IMR-90 (cell line): Measurements from ENCODE around the gene PLEK2. TPM values are rescaled to one million over a fixed set of nuclear protein-coding genes. Genes with fewer than 3 reads are reported as not detected.

Experiments used
- ATAC-seq: fragments of 200-7000 bp; cut with Tn5 transposase; 2 replicates; pipeline ENCODE4 v1.9.1; 2020; ENCODE audit warnings: low read depth, mild to moderate bottlenecking, moderate library complexity
- BruUV-seq: library from RNA; stranded (reverse); fragments of 400-500 nt; replicated peaks from 2 replicates; lab custom pipeline; 2021; lab: Mats Ljungman, UMichigan
- CTCF ChIA-PET: fragments of 300-600 bp; formaldehyde crosslinking; extraction: SDS; loops from one replicate; lab custom pipeline; 2021; ENCODE audit warnings: antibody characterized with exemption; lab: Yijun Ruan, JAX
- POLR2A ChIA-PET: fragments of 300-600 bp; sonication (Branson Sonifier 250); formaldehyde crosslinking; loops from one replicate; lab custom pipeline; 2022; ENCODE audit warnings: antibody characterized with exemption; ENCODE audit not compliant: unreplicated experiment; lab: Charles Lee
- DNase-seq: peaks from one replicate; pipeline ENCODE4 v3.0.0; 2013
- H2AFZ ChIP-seq: replicated peaks from 2 replicates; pipeline ENCODE3; 2013; ENCODE audit warnings: low read length, mild to moderate bottlenecking; ENCODE audit not compliant: poor library complexity
- H2AK5ac ChIP-seq: 2 replicates; pipeline ENCODE4 v1.6.1; 2013; ENCODE audit warnings: low read depth, low read length, inconsistent platforms
- H2AK9ac ChIP-seq: replicated peaks from 2 replicates; pipeline ENCODE3; 2013; ENCODE audit warnings: mild to moderate bottlenecking, low read depth, low read length, moderate library complexity; ENCODE audit not compliant: poor library complexity
- H2BK120ac ChIP-seq: 2 replicates; pipeline ENCODE4 v1.6.1; 2013; ENCODE audit warnings: low read depth, low read length, inconsistent platforms
- H2BK15ac ChIP-seq: 3 replicates; pipeline ENCODE4 v1.6.1; 2013; ENCODE audit warnings: low read depth, low read length, inconsistent platforms
- H2BK20ac ChIP-seq: 2 replicates; pipeline ENCODE4 v1.6.1; 2013; ENCODE audit warnings: low read depth, mild to moderate bottlenecking, inconsistent platforms, low read length, moderate library complexity
- H2BK5ac ChIP-seq: 2 replicates; pipeline ENCODE4 v1.6.1; 2013; ENCODE audit warnings: mild to moderate bottlenecking, low read depth, low read length, inconsistent platforms; ENCODE audit not compliant: poor library complexity, severe bottlenecking
- H3K14ac ChIP-seq: replicated peaks from 2 replicates; pipeline ENCODE4 v1.6.1; 2013; ENCODE audit warnings: low read depth, low read length, inconsistent platforms
- H3K18ac ChIP-seq: 2 replicates; pipeline ENCODE4 v1.6.1; 2013; ENCODE audit warnings: low read depth, low read length, control low read depth
- H3K23ac ChIP-seq: 2 replicates; pipeline ENCODE4 v1.6.1; 2013; ENCODE audit warnings: low read depth, low read length, inconsistent platforms
- H3K27ac ChIP-seq: 2 replicates; pipeline ENCODE4 v1.5.1; 2013; ENCODE audit warnings: mild to moderate bottlenecking, control low read depth, low read length; ENCODE audit not compliant: insufficient read depth
- H3K27me3 ChIP-seq: 2 replicates; pipeline ENCODE4 v1.6.1; 2013; ENCODE audit warnings: low read length; ENCODE audit not compliant: control insufficient read depth, insufficient read depth
- H3K36me3 ChIP-seq: 2 replicates; pipeline ENCODE4 v1.6.1; 2013; ENCODE audit warnings: low read length, mixed read lengths; ENCODE audit not compliant: control insufficient read depth, insufficient read depth
- H3K4ac ChIP-seq: 2 replicates; pipeline ENCODE4 v1.6.1; 2013; ENCODE audit warnings: low read depth, low read length, inconsistent platforms
- H3K4me1 ChIP-seq: 2 replicates; pipeline ENCODE4 v1.6.1; 2013; ENCODE audit warnings: low read length, mixed read lengths; ENCODE audit not compliant: control insufficient read depth, insufficient read depth
- H3K4me2 ChIP-seq: 2 replicates; pipeline ENCODE4 v1.6.1; 2013; ENCODE audit warnings: low read depth, mild to moderate bottlenecking, control low read depth, low read length, moderate library complexity
- H3K4me3 ChIP-seq: 2 replicates; pipeline ENCODE4 v1.5.1; 2013; ENCODE audit warnings: low read depth, mild to moderate bottlenecking, control low read depth, low read length, moderate library complexity; ENCODE audit not compliant: insufficient read depth
- H3K56ac ChIP-seq: 2 replicates; pipeline ENCODE4 v1.6.1; 2013; ENCODE audit warnings: low read length, inconsistent platforms; ENCODE audit not compliant: insufficient read depth; ENCODE audit errors: extremely low read depth
- H3K79me1 ChIP-seq, 2 experiments: 2 replicates each; pipeline ENCODE4 v1.6.1; 2013; ENCODE audit warnings: low read length in 2 of 2, inconsistent platforms in 1 of 2, low read depth in 1 of 2
- H3K9ac ChIP-seq: 2 replicates; pipeline ENCODE4 v1.6.1; 2013; ENCODE audit warnings: low read depth, low read length, control low read depth
- H3K9me1 ChIP-seq: 2 replicates; pipeline ENCODE4 v1.6.1; 2013; ENCODE audit warnings: low read length, inconsistent platforms; ENCODE audit not compliant: insufficient read depth
- H3K9me3 ChIP-seq: 2 replicates; pipeline ENCODE4 v1.6.1; 2013; ENCODE audit warnings: low read length; ENCODE audit not compliant: control insufficient read depth, insufficient read depth
- H4K20me1 ChIP-seq: 2 replicates; pipeline ENCODE4 v1.6.1; 2013; ENCODE audit warnings: low read length, inconsistent platforms; ENCODE audit not compliant: insufficient read depth
- H4K5ac ChIP-seq: 2 replicates; pipeline ENCODE4 v1.6.1; 2013; ENCODE audit warnings: mild to moderate bottlenecking, low read depth, low read length, control low read depth
- H4K8ac ChIP-seq, 2 experiments: 2 replicates each; pipeline ENCODE4 v1.6.1; 2013; ENCODE audit warnings: low read depth in 2 of 2, low read length in 2 of 2, control low read depth in 1 of 2, inconsistent platforms in 1 of 2
- H4K91ac ChIP-seq: 2 replicates; pipeline ENCODE4 v1.6.1; 2013; ENCODE audit warnings: low read depth, low read length, inconsistent platforms; ENCODE audit not compliant: insufficient read depth
- CEBPB ChIP-seq: IDR thresholded peaks from 2 replicates; pipeline ENCODE4 v1.6.1; 2012; ENCODE audit warnings: low read depth, low read length, improper control_type of control experiment
- MAZ ChIP-seq: IDR thresholded peaks from 2 replicates; pipeline ENCODE4 v1.6.1; 2012; ENCODE audit warnings: low read depth, mild to moderate bottlenecking, low read length, improper control_type of control experiment, moderate library complexity, borderline replicate concordance
- POLR2A ChIP-seq: IDR thresholded peaks from 2 replicates; pipeline ENCODE4 v1.6.1; 2012; ENCODE audit warnings: mild to moderate bottlenecking, low read depth, low read length
- RFX5 ChIP-seq: IDR thresholded peaks from 2 replicates; pipeline ENCODE4 v1.8.0; 2012; ENCODE audit warnings: low read depth, mild to moderate bottlenecking, low read length, moderate library complexity
- USF2 ChIP-seq: fragments of 150-350 bp; IDR thresholded peaks from 2 replicates; pipeline ENCODE4 v1.6.1; 2017; ENCODE audit warnings: mild to moderate bottlenecking, antibody characterized with exemption, low read length, low read depth
- WGBS, 2 experiments: methylation state at CpG; one replicate each; pipeline versions ENCODE4 v1.1.5 to v1.1.7; 2013; ENCODE audit warnings: missing lambda C conversion rate in 2 of 2; ENCODE audit not compliant: insufficient read length in 1 of 2; ENCODE audit errors: extremely low coverage in 2 of 2; 5-methylcytosine and 5-hydroxymethylcytosine counted together
- dilution Hi-C: fragments of 300-500 bp; cut with HindIII; formaldehyde crosslinking; loops from one replicate; pipeline ENCODE4 v1.14.3; 2018; ENCODE audit warnings: low sequenced_read_pairs; ENCODE audit not compliant: unreplicated experiment
- in situ Hi-C: fragments of 300-500 bp; cut with MboI; formaldehyde crosslinking; loops from 3 replicates; pipeline ENCODE4 v1.14.3; 2019; ENCODE audit warnings: low sequenced_read_pairs, inconsistent platforms, mixed read lengths
- intact Hi-C: fragments of 100-400 bp; cut with micrococcal nuclease; formaldehyde crosslinking; loops from 2 replicates; pipeline ENCODE4 v1.10.0; 2022
- polyA plus RNA-seq, 3 experiments: library from polyadenylated mRNA; depleted of rRNA; stranded (reverse); fragments of >200 nt; gene quantifications; 2 replicates each; pipeline ENCODE4 v1.2.3, GENCODE V29; 2012; ENCODE audit warnings: low replicate concordance in 1 of 3
- total RNA-seq: library from RNA; depleted of rRNA; stranded (reverse); fragments of >200 nt; gene quantifications from 2 replicates; pipeline ENCODE4 v1.2.3, GENCODE V29; 2012

PLEK2 gene
- total and polyA plus RNA-seq, 2 of the 4 experiments (the other 2 are of a cell fraction): 1.7 to 2.5 TPM

- H3K79me1 ChIP-seq: no peaks in the 10 kb centered on the region
- in situ Hi-C loops: no loop called here
- DNase-seq: no peak
These were observed 45.8 kb upstream of the PLEK2 start for GRCh38 chr14:67457782-67458181.

More at GRCh38 chr14:67457782-67458181, 45.8 kb upstream of the PLEK2 start:
- H2BK120ac ChIP-seq: no peak overlapping the region
- no peak overlapping the region for H4K91ac ChIP-seq
- 10% methylated on average over 2 of the region's 6 CpGs; no CpG with 5 or more reads in 1 of the 2 experiments for WGBS, 2 experiments
- no peak overlapping the region for H3K56ac ChIP-seq
- H2BK5ac ChIP-seq: no peak overlapping the region
- H2AFZ ChIP-seq: peak overlapping the region; percentile 78
- H3K18ac ChIP-seq: no peak overlapping the region
- TF ChIP-seq CEBPB (no peak), MAZ (no peak), RFX5 (no peak), POLR2A (no peak), USF2 (no peak)
- dilution Hi-C loops: no loop called here
- no peak overlapping the region for H4K5ac ChIP-seq
- no peaks in the 10 kb centered on the region for H3K9me3 ChIP-seq
- no peak overlapping the region for H2AK5ac ChIP-seq
- H3K23ac ChIP-seq: no peak overlapping the region
- H3K4me3 ChIP-seq: no peak overlapping the region
- H3K9ac ChIP-seq: no peak overlapping the region
- ChIA-PET POLR2A (no interaction called here), CTCF (no interaction called here)
- no peak overlapping the region for H2BK15ac ChIP-seq
- no peak overlapping the region for H3K14ac ChIP-seq
- no peak overlapping the region for H2BK20ac ChIP-seq
- no peaks in the 10 kb centered on the region for H3K4me1 ChIP-seq
- H4K20me1 ChIP-seq: no peaks in the 10 kb centered on the region
- no TSS peak for BruUV-seq
- ATAC-seq: 0 out of 2 replicates have a peak, but pooled peaks have one; percentile 21
- no peak overlapping the region for H4K8ac ChIP-seq
- H3K27me3 ChIP-seq: peaks cover 34% of the 10 kb centered on the region
- no peaks in the 10 kb centered on the region for H3K9me1 ChIP-seq
- H3K36me3 ChIP-seq: no peaks in the 10 kb centered on the region
- H3K4me2 ChIP-seq: no peak overlapping the region
- H3K27ac ChIP-seq: no peak overlapping the region
- no peak overlapping the region for H3K4ac ChIP-seq
- H2AK9ac ChIP-seq: no peak overlapping the region
- intact Hi-C loops: no loop called here
